HFF-Myc (cell line): Measurements from ENCODE around the gene RPLP1.

Experiments used
- DNase-seq: peaks from one replicate; pipeline ENCODE4 v3.0.0-alpha.2; 2011; ENCODE audit warnings: low read depth; ENCODE audit errors: extremely low read depth
- H3K4me3 ChIP-seq: replicated peaks from 2 replicates; pipeline ENCODE4 v1.5.1; 2011; ENCODE audit warnings: low read depth, mild to moderate bottlenecking, control low read depth, low read length
- CTCF ChIP-seq: IDR thresholded peaks from 2 replicates; pipeline ENCODE4 v1.5.1; 2012; ENCODE audit warnings: mild to moderate bottlenecking, low read depth, low read length, control low read depth; ENCODE audit errors: missing control alignments

RPLP1 gene

GRCh38 chr15:69474846-69475455 is 22.3 kb downstream of the RPLP1 start:
- TF ChIP-seq CTCF: no peak
- DNase-seq: no peak

GRCh38 chr15:69475769-69476358 is 23.2 kb downstream of the RPLP1 start:
- TF ChIP-seq CTCF: peak; percentile 97
- no peak overlapping the region for H3K4me3 ChIP-seq
- no peak for DNase-seq

More at GRCh38 chr15:69474846-69475455, 22.3 kb downstream of the RPLP1 start:
- H3K4me3 ChIP-seq: no peak overlapping the region

GRCh38 chr15:69476704-69477473 is 24.3 kb downstream of the RPLP1 start:
- no peak for DNase-seq
- no peak for TF ChIP-seq CTCF
- no peak overlapping the region for H3K4me3 ChIP-seq

- no peak for DNase-seq
- H3K4me3 ChIP-seq: no peak overlapping the region
- peak; percentile 93 for TF ChIP-seq CTCF
These were observed 25.7 kb downstream of the RPLP1 start for GRCh38 chr15:69478259-69478781.

GRCh38 chr15:69479081-69479480 is 26.5 kb downstream of the RPLP1 start:
- DNase-seq: no peak
- TF ChIP-seq CTCF: no peak
- no peak overlapping the region for H3K4me3 ChIP-seq

- TF ChIP-seq CTCF: no peak
- H3K4me3 ChIP-seq: no peak overlapping the region
- no peak for DNase-seq
These were observed 27.4 kb downstream of the RPLP1 start for GRCh38 chr15:69479971-69480370.
